HEK293T (cell line): ENCODE data around the gene APOL2.

ENCODE experiments used
- BHLHE40 ChIP-seq: fragments of 450-650 bp; IDR thresholded peaks from 2 replicates; pipeline ENCODE4 v1.6.1; 2016; ENCODE audit warnings: mild to moderate bottlenecking, moderate library complexity, borderline replicate concordance
- FOXA1 ChIP-seq: fragments of 450-650 bp; IDR thresholded peaks from 2 replicates; pipeline ENCODE4 v1.6.1; 2016; ENCODE audit warnings: mild to moderate bottlenecking

GRCh38 chr22:36284171-36284571, 44.8 kb upstream of the APOL2 start:
- TF ChIP-seq BHLHE40, result no peak
- TF ChIP-seq FOXA1, result no peak
